CD4-positive, alpha-beta T cell treated with Interleukin-15 for 4 hours (primary cell): Measurements from ENCODE around the gene MSI2.
A peak's percentile ranks its signal among the peaks of the same experiment; 100 is the strongest.

Source experiments
- DNase-seq: peaks from one replicate; pipeline ENCODE4 v3.0.0-alpha.2; 2020; ENCODE audit warnings: low spot score

The MSI2 gene

DNA sequence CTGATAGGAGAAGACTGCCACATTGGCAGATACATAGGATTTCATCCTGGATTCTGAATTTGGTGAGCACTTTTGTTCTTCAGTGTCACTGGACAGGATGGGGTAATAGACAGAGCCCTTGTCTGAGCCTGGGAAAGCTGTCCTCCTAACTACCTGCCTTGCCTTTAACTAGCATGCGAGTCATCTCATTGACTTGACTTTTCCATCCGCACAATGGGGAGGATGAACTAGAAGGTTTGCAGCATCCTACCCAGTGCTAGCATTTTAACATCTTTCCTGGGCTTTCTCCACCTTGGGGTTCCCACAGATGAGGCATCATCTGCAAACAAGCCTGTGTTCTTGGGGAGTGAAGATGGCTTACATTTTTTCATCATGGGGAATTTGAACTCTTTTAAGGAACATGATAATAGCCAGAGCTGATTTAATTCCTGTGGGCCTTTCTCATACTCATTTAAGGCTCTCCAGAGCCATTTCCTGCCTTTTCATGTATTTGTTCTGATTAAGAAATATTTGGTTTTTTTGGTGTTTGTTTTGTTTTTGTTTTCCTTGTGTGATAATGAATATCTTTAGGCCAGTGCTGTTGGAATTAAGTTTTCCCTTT lies 139.5 kb downstream of the MSI2 start:
- DNase-seq = no peak

GRCh38 chr17:57396511-57396921 lies 140.2 kb downstream of the MSI2 start:
- no peak for DNase-seq

- no peak for DNase-seq
Measured at GRCh38 chr17:57397402-57397801, 141.1 kb downstream of the MSI2 start.

GRCh38 chr17:57399690-57400089 lies 143.4 kb downstream of the MSI2 start:
- DNase-seq = no peak

DNA sequence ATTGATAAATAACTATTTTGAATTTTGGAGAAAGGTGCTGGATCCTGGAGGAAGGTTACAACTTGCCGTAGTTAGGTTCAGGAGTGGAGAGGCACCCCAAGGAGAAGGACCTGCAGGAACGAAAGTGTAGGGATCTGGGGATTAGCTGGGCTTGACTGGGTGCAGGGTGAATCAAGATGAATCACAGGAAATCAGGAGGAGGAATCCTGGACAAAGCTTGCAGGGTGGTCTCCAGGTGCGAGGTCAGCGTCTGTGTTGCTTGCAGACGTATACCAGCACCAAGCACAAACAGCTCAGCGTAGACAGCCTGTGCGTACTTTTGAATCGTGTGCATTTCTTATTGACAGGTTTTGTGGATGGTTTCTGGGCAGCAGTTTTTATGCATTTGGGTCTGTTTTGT lies 144.3 kb downstream of the MSI2 start:
- no peak for DNase-seq

DNA sequence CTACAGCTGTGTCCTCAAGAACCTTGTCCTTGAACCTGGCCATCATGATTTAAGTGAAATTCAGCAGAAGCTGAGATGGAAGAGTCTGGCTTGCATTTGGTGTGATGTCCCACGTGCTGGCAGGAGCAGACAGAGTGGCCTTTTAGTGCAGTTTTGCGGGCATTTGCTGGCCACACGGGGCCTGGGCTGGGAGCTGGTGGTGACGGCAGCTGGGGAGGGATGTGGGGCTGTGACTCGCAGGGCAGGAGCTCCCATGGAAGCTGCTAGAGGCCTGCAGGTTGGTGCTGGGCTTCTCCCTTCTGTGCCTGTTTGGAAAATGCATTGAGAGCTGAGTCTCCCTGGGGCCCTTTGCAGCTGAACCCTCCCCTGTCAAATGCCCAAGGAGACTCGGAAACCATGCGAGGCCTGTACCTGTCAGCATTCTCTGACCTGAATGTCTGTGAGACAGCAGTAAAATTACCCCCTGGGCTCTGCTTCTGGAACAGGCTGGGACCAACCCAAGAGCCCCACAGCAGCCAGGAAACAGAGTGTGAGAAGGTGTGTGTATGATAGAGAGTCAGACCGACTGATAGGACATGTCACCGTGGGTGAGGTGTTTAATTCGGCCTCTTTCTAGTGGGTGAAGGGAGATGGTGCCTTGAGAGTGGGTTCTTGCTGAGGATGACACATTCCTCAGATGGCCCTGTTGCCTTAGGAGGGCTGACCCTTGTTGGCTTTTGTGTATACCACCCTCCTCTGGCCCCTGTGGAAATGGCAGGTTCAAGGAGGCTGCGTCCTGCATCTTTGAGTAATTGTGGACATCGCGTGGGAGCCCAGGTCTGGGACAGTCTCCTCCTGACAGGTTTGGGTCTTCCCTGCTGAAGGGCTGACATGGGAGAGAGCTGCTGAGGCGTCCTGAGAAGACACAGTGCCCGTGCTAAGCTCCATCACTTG lies 145.5 kb downstream of the MSI2 start:
- DNase-seq = no peak

- DNase-seq = no peak
Measured at GRCh38 chr17:57402681-57403180, 146.4 kb downstream of the MSI2 start.

DNA sequence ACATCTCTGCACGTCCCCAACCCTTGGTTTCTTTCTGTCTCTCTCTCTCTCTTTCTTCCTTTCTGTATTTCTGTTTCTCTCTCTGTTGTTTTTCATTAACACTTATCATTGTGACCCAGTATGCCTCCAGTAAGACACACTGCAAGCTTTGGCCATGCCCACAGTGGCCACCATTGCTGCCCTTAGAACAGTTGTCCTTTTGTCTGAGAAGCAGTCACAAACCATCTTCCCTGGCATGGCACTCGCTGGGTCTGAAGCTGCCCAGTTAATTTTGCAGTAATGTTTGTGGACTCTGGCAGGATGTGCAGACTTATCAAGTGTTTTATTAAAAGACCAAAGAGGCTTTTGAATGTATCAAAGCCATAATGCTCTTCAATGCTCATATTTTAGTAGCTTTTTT lies 146.9 kb downstream of the MSI2 start:
- no peak for DNase-seq

DNA sequence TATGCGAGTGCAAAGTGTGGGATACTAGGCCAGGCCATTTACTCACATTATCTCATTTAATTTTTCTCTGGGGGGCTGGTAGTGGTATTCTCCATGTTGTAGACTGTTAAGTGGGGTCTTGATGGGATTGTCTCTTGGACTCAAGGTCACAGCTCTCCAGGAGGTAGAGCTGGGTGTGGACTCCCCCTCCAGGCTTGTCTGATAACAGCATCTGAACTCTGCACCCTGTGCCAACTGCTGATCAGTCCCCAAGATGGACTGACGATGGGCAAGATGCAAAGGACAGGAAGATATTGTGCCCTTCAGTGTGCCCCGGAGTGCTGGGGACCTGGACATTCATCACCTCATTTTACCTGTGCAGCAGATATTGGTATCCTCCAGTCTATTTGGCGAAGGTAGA lies 147.8 kb downstream of the MSI2 start:
- no peak for DNase-seq

- no peak for DNase-seq
Measured at GRCh38 chr17:57404795-57405490, 148.6 kb downstream of the MSI2 start.

GRCh38 chr17:57405491-57406072 lies 149.3 kb downstream of the MSI2 start:
- DNase-seq = no peak

DNA sequence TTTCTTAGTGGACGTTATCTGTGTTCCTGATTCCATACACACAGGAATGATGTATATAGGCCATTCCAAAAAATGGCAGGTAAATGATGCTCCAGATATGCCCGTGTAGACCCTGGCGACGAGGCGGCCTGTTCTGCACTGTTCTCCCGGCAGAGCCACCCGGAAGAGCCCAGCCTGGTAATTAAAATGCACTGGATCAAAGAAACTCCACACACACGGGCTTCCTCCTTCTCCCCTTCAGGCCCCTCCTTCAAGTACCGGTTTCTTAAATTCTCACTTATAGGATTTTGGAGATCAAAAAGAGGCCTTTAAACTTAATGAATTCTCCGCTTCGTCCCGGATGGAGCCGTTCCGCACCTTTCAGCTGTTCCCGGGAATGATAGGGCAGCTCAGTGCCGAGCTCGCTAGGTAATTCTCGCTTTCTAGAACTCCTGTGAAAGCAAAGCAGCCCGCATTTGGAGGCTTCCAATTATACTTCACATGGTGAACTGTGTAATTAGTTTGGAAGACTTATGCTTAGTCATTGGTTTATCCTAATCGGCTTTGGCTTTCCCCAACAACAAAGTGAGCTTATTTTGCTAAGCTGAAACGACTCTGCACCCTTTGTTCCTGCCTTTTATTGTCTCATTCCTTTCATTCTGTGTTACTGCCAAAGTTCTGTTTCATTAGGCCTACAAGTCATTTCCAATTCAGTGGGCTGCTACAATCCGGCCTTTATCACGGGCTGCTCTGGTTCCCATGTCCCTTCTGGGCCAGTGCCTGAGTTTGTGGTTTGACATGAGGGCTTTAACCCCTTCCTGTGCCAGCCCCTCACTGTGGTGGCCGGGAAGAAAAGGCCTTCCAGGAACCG lies 150.0 kb downstream of the MSI2 start:
- no peak for DNase-seq

DNA sequence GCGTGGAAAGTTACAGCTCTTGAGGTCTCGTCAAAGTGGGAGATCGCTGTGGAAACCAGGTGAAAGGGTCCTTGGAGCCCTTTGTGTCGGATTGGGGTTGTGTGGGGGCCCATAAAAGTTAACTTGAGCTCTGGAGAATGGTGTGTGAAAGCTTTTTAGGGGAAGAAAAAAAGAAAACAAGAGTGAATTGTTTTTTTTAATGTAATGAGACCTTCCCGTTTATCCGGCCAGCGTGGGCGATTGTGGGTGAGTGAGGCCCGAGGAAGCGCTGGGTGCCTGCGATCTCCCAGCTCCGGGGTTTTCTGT lies 150.6 kb downstream of the MSI2 start:
- DNase-seq = no peak

GRCh38 chr17:57407287-57408070 lies 151.2 kb downstream of the MSI2 start:
- DNase-seq = no peak

DNA sequence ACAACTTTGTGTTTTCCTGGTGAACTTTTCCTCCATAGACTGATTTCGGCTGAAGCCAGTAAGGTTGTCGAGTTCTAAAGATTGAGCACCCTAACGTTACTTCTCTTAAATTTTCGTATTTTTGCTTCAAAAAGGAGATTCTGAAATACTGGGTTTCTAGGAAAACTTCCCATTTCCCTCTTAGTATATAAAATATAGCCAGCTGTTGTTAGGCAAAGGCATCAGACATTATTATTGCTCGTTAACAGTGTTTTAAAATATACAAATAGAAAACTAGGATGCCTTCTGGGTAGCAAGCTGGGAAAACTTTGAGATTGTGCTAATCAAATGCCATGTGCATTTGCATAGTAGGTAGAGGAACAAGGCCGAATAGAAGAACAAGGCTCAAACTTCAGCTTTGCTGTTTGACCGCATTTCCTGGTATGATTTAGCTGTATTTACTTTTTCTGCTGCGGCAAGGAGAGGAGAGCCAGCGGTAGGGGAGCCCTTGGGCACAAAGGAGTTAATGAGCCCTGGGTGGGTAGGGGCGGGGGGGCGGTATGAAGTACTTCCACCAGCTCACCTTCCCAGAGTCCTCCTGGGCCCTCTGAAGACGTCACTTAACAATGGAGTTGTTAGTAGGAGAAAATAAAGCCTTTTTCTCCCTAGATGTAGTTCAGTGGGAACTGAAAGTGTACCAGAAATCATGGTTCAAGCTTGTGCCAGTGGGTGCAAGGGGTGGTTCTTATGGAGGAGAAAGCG lies 151.9 kb downstream of the MSI2 start:
- peak; percentile 1 for DNase-seq

- DNase-seq = no peak
Measured at GRCh38 chr17:57410169-57410568, 153.8 kb downstream of the MSI2 start.

GRCh38 chr17:57412520-57413096 lies 156.3 kb downstream of the MSI2 start:
- no peak for DNase-seq

DNA sequence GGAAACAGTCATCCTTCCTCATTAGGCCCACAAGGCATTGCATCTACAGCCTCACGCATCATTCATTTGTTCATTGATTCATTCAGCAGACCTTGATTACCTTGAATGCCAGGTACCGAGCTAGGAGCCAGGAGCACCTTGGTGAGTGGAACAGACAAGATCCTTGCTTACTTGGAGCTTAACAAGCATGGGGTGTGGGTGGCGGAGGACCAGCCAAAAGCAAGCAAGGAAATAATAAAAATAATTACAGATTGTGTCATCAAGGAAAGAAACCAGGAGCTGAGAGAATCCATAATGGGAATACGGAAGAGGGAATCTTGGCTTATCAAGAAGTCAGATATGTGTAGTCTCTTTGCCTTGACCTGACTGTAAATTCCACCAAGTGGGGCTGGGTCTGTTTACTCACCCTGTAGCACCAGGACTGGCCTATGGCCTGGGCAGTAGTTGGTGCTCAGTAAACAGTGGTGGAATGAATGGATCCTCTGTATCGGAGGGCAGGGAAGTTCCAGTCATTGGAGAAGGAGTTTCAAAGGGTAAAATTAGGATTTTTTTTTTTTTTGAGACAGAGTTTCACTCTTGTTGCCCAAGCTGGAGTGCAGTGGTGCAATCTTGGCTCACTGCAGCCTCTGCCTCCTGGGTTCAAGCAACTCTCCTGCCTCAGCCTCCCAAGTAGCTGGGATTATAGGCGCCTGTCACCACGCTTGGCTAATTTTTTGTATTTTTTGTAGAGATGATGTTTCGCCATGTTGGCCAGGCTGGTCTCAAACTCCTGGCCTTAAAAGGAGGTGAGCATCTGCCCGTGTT lies 157.7 kb downstream of the MSI2 start:
- DNase-seq = no peak

GRCh38 chr17:57415751-57416207 lies 159.5 kb downstream of the MSI2 start:
- DNase-seq = no peak
